ENCODE results near the gene TIAM2.
A peak's percentile ranks its signal among the peaks of the same experiment; 100 is the strongest.
"Not testable (repeated sequence)": the region's sequence is repeated elsewhere in the genome, so short reads cannot be mapped to it uniquely, and the experiment has no call there.

Gene TIAM2

GRCh38 chr6:155066361-155066760, 71.2 kb downstream of the TIAM2 start:
- DNase-seq, result no peak

GRCh38 chr6:155066921-155067680, 72.0 kb downstream of the TIAM2 start:
- no peak for DNase-seq

- DNase-seq, result no peak
Observed at GRCh38 chr6:155067956-155068615, 73.0 kb downstream of the TIAM2 start.

DNA sequence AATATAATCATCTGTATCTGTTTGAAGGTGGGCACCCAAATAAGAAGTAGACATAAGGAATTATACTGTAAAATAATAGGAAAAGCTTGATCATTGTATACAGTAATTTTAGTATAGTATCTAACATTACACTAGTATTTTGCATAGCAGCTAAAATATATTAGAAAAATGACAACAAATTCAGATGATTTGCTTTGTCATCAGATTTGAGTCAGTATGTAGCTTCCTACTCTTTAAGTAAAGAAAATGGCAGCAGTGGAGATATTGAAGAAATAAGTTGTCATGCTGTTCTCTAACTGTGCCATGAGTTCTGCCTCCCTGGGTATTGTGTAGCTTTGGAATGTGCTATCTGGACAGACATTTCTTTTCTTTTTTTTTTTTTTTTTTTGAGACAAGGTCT, 74.4 kb downstream of the TIAM2 start:
- DNase-seq, result no peak

DNA sequence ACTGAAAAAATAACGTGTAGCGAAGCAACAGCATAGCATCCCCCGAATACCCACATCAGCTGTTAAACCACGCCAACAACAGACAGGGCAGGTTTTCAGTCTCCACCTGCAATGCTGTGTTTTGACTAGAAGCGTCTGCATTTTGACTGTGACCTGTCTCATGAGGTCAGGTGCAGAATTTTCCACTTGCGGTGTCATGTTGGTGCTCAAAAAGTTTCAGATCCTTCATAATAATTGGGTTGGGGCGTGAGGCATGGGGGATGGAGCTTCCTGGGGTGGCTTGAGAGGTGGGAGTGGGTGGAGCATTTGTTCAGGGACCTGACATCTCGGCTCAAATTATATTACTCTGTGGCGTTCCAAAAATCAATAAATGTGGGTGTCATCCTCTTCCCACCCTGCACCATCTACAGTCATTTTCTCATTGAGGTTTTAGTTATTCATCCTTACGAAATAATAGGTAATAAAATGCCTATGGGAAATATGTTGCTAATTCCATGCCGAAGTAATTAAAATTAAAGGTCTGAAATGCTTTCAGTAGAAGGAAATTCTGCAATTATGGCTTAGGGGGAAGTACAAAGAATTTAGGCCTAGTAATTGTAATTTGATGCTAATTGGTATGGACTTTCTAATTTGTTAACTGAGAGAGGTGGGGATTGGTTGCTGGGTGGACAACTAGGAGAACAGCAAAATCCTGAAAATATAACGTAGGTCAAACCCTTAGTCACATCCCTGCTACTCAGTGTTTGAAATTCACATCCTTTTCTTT, 81.0 kb downstream of the TIAM2 start:
- DNase-seq, result no peak

DNA sequence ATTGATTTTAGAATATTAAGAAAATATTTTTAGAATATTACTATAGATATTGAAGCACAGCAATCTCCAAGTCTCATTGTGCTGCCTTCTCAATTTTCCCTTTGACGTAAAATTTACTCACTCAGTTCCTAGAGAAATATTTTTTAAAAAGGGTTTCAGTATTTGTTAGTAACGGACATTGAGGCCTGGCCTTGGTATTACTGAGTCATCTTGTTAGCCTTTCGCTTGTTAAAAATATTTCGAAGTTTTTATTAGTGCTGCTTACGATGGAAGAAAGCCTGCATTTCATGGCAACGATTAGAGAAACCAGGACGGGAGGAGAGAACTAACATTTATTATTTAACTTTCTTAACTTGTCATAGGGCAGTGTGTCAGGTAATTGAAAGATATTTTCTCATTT, 82.2 kb downstream of the TIAM2 start:
- no peak for DNase-seq

- DNase-seq, result no peak
Observed at GRCh38 chr6:155077784-155078183, 82.7 kb downstream of the TIAM2 start.

- no peak for DNase-seq
Observed at GRCh38 chr6:155078331-155078745, 83.2 kb downstream of the TIAM2 start.

DNA sequence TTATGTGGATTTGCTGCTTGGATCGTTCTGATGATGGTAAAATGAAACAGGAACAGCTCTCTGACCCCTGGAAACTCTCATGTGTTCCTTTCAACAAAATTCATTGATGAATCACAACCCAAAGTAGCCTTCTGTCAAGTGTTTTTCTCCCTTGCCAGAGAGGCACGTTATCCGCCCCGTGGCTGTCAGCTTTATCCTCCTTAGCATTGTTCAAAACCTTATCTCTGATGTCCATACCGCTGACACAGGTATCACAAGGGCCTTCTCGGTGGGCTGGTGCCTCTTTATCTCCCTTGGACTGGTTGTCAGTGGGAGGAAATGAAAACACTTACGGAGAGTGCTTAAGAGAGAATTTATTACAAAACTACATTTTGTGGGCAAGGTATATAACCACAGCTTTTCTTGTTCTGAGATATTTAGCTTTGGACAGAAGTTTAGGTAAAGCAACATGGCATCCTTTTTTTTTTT, 84.9 kb downstream of the TIAM2 start:
- DNase-seq, result no peak

DNA sequence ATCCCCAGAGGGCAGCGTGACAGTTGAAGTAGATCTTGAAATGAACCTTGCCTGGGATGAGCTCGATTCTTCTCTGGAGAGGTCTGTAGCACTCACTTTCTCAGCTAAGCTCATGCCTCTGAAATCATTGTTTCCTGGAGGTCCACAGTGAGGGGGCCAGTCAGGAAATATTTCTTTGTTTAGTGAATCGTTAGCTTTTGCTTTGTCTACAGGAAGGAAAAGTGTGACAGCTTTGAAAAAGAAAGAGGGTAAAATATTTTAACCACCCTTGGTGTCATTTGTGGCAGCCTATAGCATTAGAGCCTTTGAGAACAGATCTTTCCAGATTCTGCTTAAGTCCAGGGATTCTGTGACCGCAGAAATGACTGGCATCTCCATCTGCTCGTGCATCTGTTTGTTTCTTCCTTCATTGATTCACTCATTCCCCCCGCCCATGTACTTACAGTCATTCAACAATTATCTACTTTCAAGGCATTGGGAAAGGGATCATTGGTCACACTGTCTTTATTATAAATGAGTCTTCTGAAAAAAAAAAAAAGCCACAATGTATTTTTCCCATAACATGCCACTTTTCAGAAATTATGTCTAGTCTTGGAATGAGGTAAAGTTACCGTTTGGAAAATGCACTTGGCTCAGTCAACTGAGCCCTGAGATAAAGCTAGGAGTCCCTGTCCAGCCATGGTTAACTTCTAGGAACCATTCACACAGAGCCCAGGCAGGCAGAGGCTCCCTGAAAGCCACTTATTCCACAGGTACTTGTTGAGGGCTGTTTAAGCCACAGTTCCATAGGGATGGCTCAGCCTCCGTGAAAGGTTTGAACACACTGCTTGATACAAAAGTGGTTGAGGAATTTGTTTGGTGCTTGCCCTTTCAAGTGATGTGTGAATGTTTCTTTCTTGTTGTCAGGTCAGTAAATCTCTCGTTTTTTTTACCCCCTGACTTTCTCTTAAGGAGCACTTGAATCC, 86.0 kb downstream of the TIAM2 start:
- DNase-seq, result no peak

- DNase-seq, result no peak
Observed at GRCh38 chr6:155084431-155085123, 89.5 kb downstream of the TIAM2 start.

DNA sequence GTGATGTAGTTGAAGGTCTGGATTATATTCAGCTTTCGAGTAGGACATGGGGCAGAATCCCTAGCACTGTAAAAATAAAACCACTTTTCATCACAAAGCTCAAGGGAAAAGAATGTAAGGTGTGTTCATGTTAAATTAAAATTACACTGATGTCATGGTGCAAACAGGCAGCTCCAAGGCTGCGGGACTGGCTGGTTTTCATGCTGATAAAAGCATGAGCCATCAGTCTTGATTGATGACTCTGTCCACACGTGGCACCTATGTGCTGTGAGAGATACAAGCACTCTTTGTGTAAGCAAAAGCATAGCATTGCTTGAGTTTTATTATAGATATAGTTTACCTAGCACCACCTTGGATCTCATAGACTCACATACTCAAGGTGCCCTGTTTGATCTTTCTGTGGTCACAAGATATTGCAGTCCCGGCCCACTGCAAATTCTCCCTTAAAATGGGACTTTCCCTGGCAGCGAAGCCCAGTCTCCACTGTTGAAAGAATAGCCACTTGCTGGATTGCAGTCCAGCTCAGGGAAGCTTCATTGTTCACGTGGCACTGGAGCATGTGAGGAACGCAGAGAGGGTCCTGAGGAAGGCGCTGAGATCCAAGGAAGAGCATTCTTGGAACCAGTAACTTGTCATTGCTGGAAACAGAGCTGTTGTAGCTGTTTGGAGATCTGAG, 90.6 kb downstream of the TIAM2 start:
- no peak for DNase-seq

- DNase-seq, result no peak
Observed at GRCh38 chr6:155088856-155089255, 93.7 kb downstream of the TIAM2 start.

GRCh38 chr6:155089746-155090145, 94.6 kb downstream of the TIAM2 start:
- no peak for DNase-seq

DNA sequence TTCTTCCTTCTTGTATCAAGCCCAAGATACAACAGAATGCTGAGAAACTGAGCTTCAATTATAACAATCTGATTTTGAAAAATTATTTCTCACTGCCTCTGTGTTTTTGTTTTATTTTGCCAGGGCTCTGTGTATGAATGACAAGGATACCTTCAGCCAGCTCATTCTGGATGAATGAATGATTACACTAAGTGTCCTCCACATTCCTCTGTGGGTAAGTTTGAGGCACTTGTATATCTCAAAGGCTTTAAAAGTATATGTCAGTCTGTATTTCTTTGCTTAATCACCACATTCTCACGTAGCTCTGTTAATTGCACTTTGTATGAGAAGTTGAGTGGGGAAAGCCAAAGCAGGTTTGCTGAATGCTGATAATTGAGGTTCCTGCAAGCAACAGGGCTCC, 95.1 kb downstream of the TIAM2 start:
- DNase-seq, result no peak

DNA sequence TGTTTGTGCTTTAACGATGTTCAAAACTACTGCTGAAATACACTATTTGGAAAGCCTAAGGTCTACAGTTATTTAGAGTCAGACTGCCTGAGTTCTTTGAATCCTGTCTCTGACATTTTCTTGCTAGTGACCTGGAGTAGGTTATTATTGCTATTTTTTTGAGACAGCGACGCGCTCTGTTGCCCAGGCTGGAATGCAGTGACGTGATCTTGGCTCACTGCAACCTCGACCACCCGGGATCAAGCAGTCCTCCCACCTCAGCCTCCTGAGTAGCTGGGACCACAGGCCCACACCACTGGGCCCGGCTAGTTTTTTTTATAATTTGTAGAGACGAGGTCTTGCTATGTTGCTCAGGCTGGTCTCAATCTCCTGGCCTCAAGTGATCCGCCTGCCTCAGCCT, 96.6 kb downstream of the TIAM2 start:
- DNase-seq, result no peak

- DNase-seq, result peak; percentile 20
Observed at GRCh38 chr6:155093430-155093829, 98.3 kb downstream of the TIAM2 start.

DNA sequence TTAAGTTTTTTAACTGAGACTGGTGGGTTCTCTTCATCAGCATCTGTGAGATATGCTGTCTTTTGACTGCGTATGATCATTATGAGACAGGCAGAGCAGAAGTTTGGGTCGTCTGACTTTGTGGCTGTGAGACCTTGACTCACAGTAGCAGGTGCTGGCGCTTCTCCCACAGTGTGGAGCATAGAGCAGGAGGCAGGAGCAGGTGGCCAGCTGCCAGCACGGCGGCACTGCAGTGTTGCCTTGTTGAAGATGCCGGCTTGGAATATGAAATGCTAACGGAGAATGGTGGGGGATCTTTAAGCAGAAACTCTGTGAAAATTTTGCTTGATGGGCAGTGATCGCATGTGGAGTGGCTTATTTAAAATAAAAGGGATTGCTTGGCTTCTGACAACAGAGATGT, 105.0 kb downstream of the TIAM2 start:
- DNase-seq, result no peak

GRCh38 chr6:155100591-155100990, 105.5 kb downstream of the TIAM2 start:
- DNase-seq, result no peak

GRCh38 chr6:155103083-155103645, 108.0 kb downstream of the TIAM2 start:
- DNase-seq, result not testable (repeated sequence)

DNA sequence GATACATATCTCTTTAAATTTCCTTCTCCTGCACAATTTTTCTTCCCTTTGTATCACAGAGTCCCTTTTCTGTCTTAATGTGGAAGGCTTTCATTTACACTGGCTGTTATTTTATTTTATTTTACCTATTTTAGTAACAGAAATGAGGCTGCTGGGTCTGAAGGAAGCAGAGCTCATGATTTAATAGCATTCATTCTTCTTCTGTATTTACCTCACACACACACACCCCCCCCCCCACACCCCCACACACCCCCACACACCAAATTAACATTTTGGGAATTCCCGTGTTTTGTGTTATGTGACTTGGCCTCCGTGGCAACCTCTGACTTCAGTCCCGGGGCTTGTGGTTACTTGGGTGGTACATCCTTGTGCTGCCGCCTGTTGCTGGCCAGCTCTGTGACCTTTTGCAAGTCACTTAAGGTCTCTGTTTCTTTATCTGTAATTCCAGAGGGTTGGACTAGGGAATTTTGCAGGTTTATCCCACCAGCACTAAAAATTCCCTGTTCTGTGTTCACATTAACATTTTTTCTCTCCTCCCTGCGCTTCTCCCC, 108.8 kb downstream of the TIAM2 start:
- no peak for DNase-seq

Measured in activated T-cell treated with anti-CD3 and anti-CD28 coated beads, Interleukin-2, amount 50 U/mL, for 1 hour (primary cell).